ENCODE measurements around the gene BCAS3. TPM values are rescaled to one million over a fixed set of nuclear protein-coding genes. Genes with fewer than 3 reads are reported as not detected.

The BCAS3 gene
- total RNA-seq, 4 donors from 2014 or later = 20.7 to 76.3 (median 39.8) TPM

- Histone ChIP-seq H3K4me1 (peaks cover 6 to 37% (median 31%) of the 10 kb centered on the region in 4 donors), H3K27ac (no peak overlapping the region), H3K36me3 (no peaks in the 10 kb centered on the region), H3K4me3 (no peak overlapping the region), H3K27me3 (peaks cover 43% of the 10 kb centered on the region), H3K9me3 (no peaks in the 10 kb centered on the region)
- TF ChIP-seq POLR2AphosphoS5 (IDR thresholded peaks at IDR 0.05) = no peak
- TF ChIP-seq CTCF (IDR thresholded peaks at IDR 0.05) = no peak
- TF ChIP-seq EP300 (IDR thresholded peaks at IDR 0.05; ENCODE audit: low read depth) = no peak
- TF ChIP-seq POLR2A (IDR thresholded peaks at IDR 0.05) = no peak
- DNase-seq = no peak
- WGBS, 2 donors (ENCODE audit: low coverage in 1 of 2) = 78% methylated on average over 5 of the region's 5 CpGs; no CpG with 5 or more reads in 1 of the 2 donors
- intact Hi-C loops (cut with DNase I; ENCODE audit: low total_unique reads) = loop anchor here (5.0 to 10.0 kb wide), 3 partner anchors 137 to 890 kb away; partner anchors contain the start of gene APPBP2
- in situ Hi-C loops (cut with MboI; ENCODE audit: low pct_ligation_motif_present in 1 of 4, low pct_unique_long_range_greater_than_20kb in 1 of 4, low sequenced_read_pairs in 3 of 4) = loop anchor here in 1 of 4 donors (25.0 kb wide), 1 partner anchor 422 kb away; no protein-coding TSS in a partner anchor
Observed at GRCh38 chr17:61414936-61415251, 737.2 kb downstream of the BCAS3 start.

DNA sequence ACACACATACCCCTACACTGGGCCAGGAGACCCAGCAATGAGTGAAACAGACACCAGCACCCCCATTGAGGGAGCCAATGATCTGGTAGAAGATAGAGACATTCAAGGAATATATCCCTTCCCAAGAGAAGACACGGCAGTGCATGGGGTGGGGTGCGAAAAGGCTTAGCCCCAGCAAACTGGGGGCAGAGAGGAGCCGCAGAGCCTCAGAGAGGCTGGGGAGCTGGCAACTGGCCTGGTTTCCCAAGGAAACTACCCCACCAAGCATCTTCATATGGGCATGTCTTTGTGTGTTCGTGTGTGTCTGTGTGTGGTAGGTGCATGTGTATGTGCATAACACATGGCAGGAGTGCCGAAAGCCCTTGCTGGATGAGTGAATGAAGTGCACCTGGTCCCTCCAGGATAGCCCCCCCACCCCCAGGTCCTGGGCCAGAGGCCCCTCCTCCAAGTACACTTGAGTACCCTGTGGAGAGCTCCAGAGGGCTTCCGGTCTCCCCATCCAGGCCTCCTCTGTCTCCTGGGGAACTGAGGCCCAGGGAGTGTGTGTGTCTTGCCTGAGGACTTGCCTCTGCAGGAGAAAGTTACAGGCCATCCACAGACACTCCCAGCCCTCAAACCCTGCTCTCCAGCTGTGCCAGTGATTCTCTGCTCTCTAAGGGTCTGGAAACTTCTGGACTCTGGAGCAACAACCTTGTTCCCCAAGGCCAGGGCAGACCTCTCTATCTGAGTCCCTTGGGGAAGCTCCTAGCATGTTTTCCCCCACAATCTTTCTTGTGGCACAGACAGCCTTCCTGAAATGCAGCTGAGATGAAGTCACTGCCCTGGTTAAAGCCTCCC, 737.9 kb downstream of the BCAS3 start:
- WGBS, 2 donors (ENCODE audit: low coverage in 1 of 2) = 96% methylated on average over 6 of the region's 6 CpGs; no CpG with 5 or more reads in 1 of the 2 donors
- Histone ChIP-seq H3K9me3 (no peaks in the 10 kb centered on the region), H3K4me1 (peaks cover 6 to 30% (median 24%) of the 10 kb centered on the region in 4 donors), H3K27me3 (peaks cover 43% of the 10 kb centered on the region), H3K36me3 (no peaks in the 10 kb centered on the region), H3K4me3 (no peak overlapping the region), H3K27ac (no peak overlapping the region)
- intact Hi-C loops (cut with DNase I; ENCODE audit: low total_unique reads) = loop anchor here (5.0 to 10.0 kb wide), 3 partner anchors 137 to 891 kb away; partner anchors contain the start of gene APPBP2
- DNase-seq = no peak
- TF ChIP-seq CTCF (IDR thresholded peaks at IDR 0.05) (no peak), POLR2A (IDR thresholded peaks at IDR 0.05) (no peak), EP300 (IDR thresholded peaks at IDR 0.05; ENCODE audit: low read depth) (no peak), POLR2AphosphoS5 (IDR thresholded peaks at IDR 0.05) (no peak)
- in situ Hi-C loops (cut with MboI; ENCODE audit: low pct_ligation_motif_present in 1 of 4, low pct_unique_long_range_greater_than_20kb in 1 of 4, low sequenced_read_pairs in 3 of 4) = loop anchor here in 1 of 4 donors (25.0 kb wide), 1 partner anchor 422 kb away; no protein-coding TSS in a partner anchor

DNA sequence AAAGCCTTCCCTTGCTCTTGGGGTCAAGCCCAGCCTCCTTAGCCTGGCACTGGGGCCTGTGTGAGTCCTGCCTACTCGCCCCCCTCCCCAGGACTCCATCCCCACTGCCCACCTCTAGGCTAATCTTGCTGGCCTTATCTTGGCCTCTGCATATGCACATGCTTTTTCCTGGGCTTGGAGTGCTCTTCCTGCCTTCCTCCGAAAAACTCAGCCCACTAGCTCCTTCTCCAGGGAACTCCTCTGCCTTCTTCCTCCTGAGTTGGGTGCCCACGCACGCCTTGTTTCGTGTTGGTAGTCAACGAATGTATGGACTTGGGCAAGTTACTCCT, 738.5 kb downstream of the BCAS3 start:
- TF ChIP-seq CTCF (IDR thresholded peaks at IDR 0.05) (no peak), EP300 (IDR thresholded peaks at IDR 0.05; ENCODE audit: low read depth) (no peak), POLR2AphosphoS5 (IDR thresholded peaks at IDR 0.05) (no peak), POLR2A (IDR thresholded peaks at IDR 0.05) (no peak)
- Histone ChIP-seq H3K4me3 (no peak overlapping the region), H3K4me1 (peaks cover 6 to 24% (median 18%) of the 10 kb centered on the region in 4 donors), H3K36me3 (no peaks in the 10 kb centered on the region), H3K27ac (no peak overlapping the region), H3K27me3 (peaks cover 43% of the 10 kb centered on the region), H3K9me3 (no peaks in the 10 kb centered on the region)
- in situ Hi-C loops (cut with MboI; ENCODE audit: low pct_ligation_motif_present in 1 of 4, low pct_unique_long_range_greater_than_20kb in 1 of 4, low sequenced_read_pairs in 3 of 4) = loop anchor here in 1 of 4 donors (25.0 kb wide), 1 partner anchor 421 kb away; no protein-coding TSS in a partner anchor
- WGBS, 2 donors (ENCODE audit: low coverage in 1 of 2) = 68 to 88% methylated on average over 5 to 6 of the region's 6 CpGs
- intact Hi-C loops (cut with DNase I; ENCODE audit: low total_unique reads) = loop anchor here (5.0 to 10.0 kb wide), 3 partner anchors 136 to 891 kb away; partner anchors contain the start of gene APPBP2
- DNase-seq = no peak

All from transverse colon (tissue), 4 donors.